Thyroid gland (tissue), 4 donors: ENCODE measurements around the gene ATOH7. TPM values are rescaled to one million over a fixed set of nuclear protein-coding genes. Genes with fewer than 3 reads are reported as not detected.

Source experiments
- DNase-seq, 2 donors: peaks; one replicate each; pipeline ENCODE4 v3.0.0-alpha.2; 2019
- H3K27ac ChIP-seq, 3 donors: fragments of 200-600 bp; sonication (generic); 1 replicate in 2 of 3; 2 replicates in 1 of 3; pipeline ENCODE4 v1.5.1; 2016 to 2019; ENCODE audit warnings: mild to moderate bottlenecking in 1 of 3, moderate library complexity in 1 of 3
- H3K27me3 ChIP-seq: fragments of 200-600 bp; sonication (generic); one replicate; pipeline ENCODE4 v1.5.1; 2019
- H3K36me3 ChIP-seq, 2 donors: fragments of 200-600 bp; sonication (generic); one replicate each; pipeline ENCODE4 v1.5.1; 2016 to 2019
- H3K4me1 ChIP-seq, 2 donors: fragments of 200-600 bp; sonication (generic); one replicate each; pipeline ENCODE4 v1.5.1; 2017 to 2019
- H3K4me3 ChIP-seq, 3 donors: fragments of 200-600 bp; sonication (generic); replicated peaks in 1 of 3; 1 replicate in 2 of 3; 2 replicates in 1 of 3; pipeline ENCODE4 v1.5.1; 2016; ENCODE audit warnings: mild to moderate bottlenecking in 1 of 3
- H3K9me3 ChIP-seq: fragments of 200-600 bp; sonication (generic); one replicate; pipeline ENCODE4 v1.5.1; 2017
- CTCF ChIP-seq, 6 experiments: fragments of 200-600 bp in 3 of 6; fragments of 450-650 bp in 3 of 6; sonication (generic) in 3 of 6; IDR thresholded peaks; one replicate each; pipeline ENCODE4 v1.5.1; 2016 to 2019; ENCODE audit warnings: antibody characterized with exemption in 6 of 6, mild to moderate bottlenecking in 2 of 6, inconsistent platforms in 1 of 6, moderate library complexity in 1 of 6
- POLR2A ChIP-seq, 2 donors: fragments of 450-650 bp; IDR thresholded peaks; one replicate each; pipeline ENCODE4 v1.6.1; 2017; ENCODE audit warnings: antibody characterized with exemption in 2 of 2, mild to moderate bottlenecking in 2 of 2, moderate library complexity in 1 of 2
- WGBS, 2 donors: methylation state at CpG; one replicate each; pipeline ENCODE4 v1.1.5; 2017; 5-methylcytosine and 5-hydroxymethylcytosine counted together
- intact Hi-C: fragments of 100-400 bp; cut with DNase I; formaldehyde crosslinking; loops from one replicate; pipeline ENCODE4 v1.15.1; 2023
- total RNA-seq, 4 donors: library from RNA; depleted of rRNA; stranded (reverse); fragments of >200 nt; gene quantifications; one replicate each; pipeline ENCODE4 v1.2.3, GENCODE V29; 2016

ATOH7 gene
- total RNA-seq, 4 donors from 2014 or later = not detected

GRCh38 chr10:68242051-68242450 is 10.1 kb upstream of the ATOH7 start:
- TF ChIP-seq POLR2A (IDR thresholded peaks at IDR 0.05) (no peak), CTCF (IDR thresholded peaks at IDR 0.05) (no peak)
- Histone ChIP-seq H3K36me3 (no peaks in the 10 kb centered on the region), H3K4me1 (peaks cover 0 to 4% of the 10 kb centered on the region in 2 donors), H3K4me3 (no peak overlapping the region), H3K9me3 (no peaks in the 10 kb centered on the region), H3K27ac (no peak overlapping the region), H3K27me3 (no peaks in the 10 kb centered on the region)
- intact Hi-C loops = no loop called here
- no peak for DNase-seq
- 90 to 98% methylated on average over 2 of the region's 2 CpGs for WGBS, 2 donors

DNA sequence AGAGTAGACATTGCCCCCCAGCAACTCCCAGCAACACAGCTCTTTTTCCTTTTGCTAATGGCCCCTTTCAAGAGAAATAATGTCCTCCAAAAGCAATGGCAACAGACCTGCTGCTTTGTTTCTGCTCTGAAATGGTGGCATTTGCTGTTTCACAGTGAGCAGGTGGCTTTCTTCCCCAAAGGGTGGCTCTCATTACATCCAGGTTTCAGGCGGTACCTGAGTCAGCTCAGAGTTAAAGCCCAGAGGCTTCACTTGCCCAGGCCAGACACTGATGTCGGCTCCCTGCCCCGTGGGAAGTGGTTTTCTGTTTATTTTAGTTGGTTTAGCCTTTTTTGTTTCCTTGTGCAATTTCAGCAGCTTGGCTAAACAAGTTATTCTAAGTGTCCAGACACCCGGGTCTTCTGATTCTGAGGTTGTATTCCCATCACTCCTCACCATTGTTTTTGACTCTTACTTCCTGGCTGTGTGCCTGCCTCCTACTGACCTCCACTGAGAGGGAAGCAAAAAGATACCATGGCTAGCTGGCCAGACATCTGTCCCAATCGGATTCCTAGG is 7.8 kb upstream of the ATOH7 start:
- Histone ChIP-seq H3K4me3 (no peak overlapping the region), H3K36me3 (no peaks in the 10 kb centered on the region), H3K9me3 (no peaks in the 10 kb centered on the region), H3K27me3 (no peaks in the 10 kb centered on the region), H3K4me1 (peaks cover 0 to 4% of the 10 kb centered on the region in 2 donors), H3K27ac (no peak overlapping the region)
- peak; percentile 12 to 18 for DNase-seq
- intact Hi-C loops = no loop called here
- no peak for TF ChIP-seq CTCF (IDR thresholded peaks at IDR 0.05)
- no peak for TF ChIP-seq POLR2A (IDR thresholded peaks at IDR 0.05)
- 31 to 34% methylated on average over 5 of the region's 5 CpGs for WGBS, 2 donors

DNA sequence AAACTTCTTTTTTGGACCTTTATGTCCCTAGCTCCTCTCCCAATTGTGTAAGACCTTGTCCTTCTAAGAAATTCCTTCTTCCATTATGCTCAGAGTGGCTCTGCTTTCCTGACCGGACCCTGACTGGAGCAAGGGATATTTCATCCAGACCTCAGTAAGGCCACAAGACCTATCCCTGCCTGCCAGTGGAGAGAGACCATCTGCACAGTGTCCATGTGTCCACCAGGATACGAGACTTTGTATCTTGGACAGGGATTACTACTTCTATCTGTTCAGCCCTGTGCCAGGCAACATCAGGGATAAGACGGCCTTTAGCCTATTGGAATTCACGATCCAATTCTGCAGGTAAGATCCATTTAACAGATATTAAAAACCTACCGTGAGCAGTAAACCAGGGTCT is 7.2 kb upstream of the ATOH7 start:
- intact Hi-C loops = no loop called here
- H3K27me3 ChIP-seq = no peaks in the 10 kb centered on the region
- no peak overlapping the region for H3K4me3 ChIP-seq
- WGBS, 2 donors = 94 to 98% methylated on average over 5 of the region's 5 CpGs
- TF ChIP-seq POLR2A (IDR thresholded peaks at IDR 0.05) (no peak), CTCF (IDR thresholded peaks at IDR 0.05) (no peak)
- H3K9me3 ChIP-seq = no peaks in the 10 kb centered on the region
- peaks cover 0 to 4% of the 10 kb centered on the region in 2 donors for H3K4me1 ChIP-seq
- no peak for DNase-seq
- no peak overlapping the region for H3K27ac ChIP-seq
- H3K36me3 ChIP-seq = no peaks in the 10 kb centered on the region

- intact Hi-C loops = no loop called here
- 91% methylated on average over 6 of the region's 6 CpGs for WGBS, 2 donors
- H3K4me3 ChIP-seq = no peak overlapping the region
- no peak overlapping the region for H3K27ac ChIP-seq
- H3K27me3 ChIP-seq = no peaks in the 10 kb centered on the region
- H3K4me1 ChIP-seq = peaks cover 0 to 4% of the 10 kb centered on the region in 2 donors
- DNase-seq = no peak
- no peaks in the 10 kb centered on the region for H3K9me3 ChIP-seq
- TF ChIP-seq CTCF (IDR thresholded peaks at IDR 0.05) (no peak), POLR2A (IDR thresholded peaks at IDR 0.05) (no peak)
- no peaks in the 10 kb centered on the region for H3K36me3 ChIP-seq
Observed at GRCh38 chr10:68238371-68238770, 6.5 kb upstream of the ATOH7 start.

- no peak for DNase-seq
- Histone ChIP-seq H3K36me3 (no peaks in the 10 kb centered on the region), H3K4me3 (no peak overlapping the region), H3K27ac (no peak overlapping the region), H3K4me1 (peaks cover 0 to 4% of the 10 kb centered on the region in 2 donors), H3K27me3 (no peaks in the 10 kb centered on the region), H3K9me3 (no peaks in the 10 kb centered on the region)
- WGBS, 2 donors = 92 to 94% methylated on average over 3 of the region's 3 CpGs
- intact Hi-C loops = no loop called here
- TF ChIP-seq POLR2A (IDR thresholded peaks at IDR 0.05) (no peak), CTCF (IDR thresholded peaks at IDR 0.05) (no peak)
Observed at GRCh38 chr10:68237173-68237572, 5.3 kb upstream of the ATOH7 start.
